ENCODE data around the gene TP53I3. TPM values are rescaled to one million over a fixed set of nuclear protein-coding genes. Genes with fewer than 3 reads are reported as not detected.

Gene TP53I3
- total RNA-seq, 2 donors from 2014 or later = 16.2 to 26.2 TPM

GRCh38 chr2:24040511-24040910 lies 44.1 kb downstream of the TP53I3 start:
- Histone ChIP-seq H3K36me3 (peaks cover 0 to 11% of the 10 kb centered on the region in 2 donors), H3K4me1 (replicated peaks) (no peaks in the 10 kb centered on the region), H3K27me3 (replicated peaks; ENCODE audit: insufficient read depth) (no peaks in the 10 kb centered on the region), H3K4me3 (no peak overlapping the region), H3K27ac (no peak overlapping the region), H3K9me3 (no peaks in the 10 kb centered on the region)
- DNase-seq (ENCODE audit: low spot score) = no peak
- WGBS = 99% methylated on average over 4 of the region's 4 CpGs
- intact Hi-C loops (cut with DNase I) = no loop called here
- no peak for TF ChIP-seq POLR2AphosphoS5 (IDR thresholded peaks at IDR 0.05)
- TF ChIP-seq POLR2A (IDR thresholded peaks at IDR 0.05) = no peak
- TF ChIP-seq CTCF (IDR thresholded peaks at IDR 0.05) = no peak

DNA sequence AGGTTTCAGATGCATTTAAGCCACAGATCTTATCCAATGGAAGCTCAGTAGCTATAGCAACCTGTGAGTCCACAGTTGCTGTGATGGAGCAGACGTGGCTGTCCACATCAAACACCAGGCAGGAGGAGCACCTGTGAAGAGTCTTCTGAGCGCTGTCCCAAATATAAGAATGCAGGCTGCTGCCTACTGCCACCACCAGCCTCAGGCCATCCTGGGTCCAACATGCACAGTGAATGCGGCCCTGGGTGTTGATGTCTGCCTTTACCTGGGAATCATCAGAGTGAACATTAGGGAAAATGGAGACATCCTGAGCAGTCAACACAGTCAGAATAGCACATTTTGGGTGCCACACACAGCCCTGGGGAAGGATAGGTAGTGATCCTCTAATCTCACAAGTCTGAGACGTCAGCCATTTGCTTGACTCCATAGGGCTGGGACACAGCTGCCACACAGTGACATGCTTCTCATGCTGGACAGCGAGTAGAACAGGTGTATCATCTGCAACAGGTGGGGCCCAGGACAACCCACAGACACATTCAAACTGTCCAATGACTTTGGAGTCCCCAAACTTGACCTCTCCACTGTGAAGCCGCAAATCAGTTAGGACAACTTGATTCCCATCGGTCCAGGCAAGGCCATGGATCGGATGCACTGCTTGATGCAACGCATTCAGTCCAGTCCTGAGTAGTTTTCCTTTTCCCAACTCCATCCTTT lies 45.7 kb downstream of the TP53I3 start:
- intact Hi-C loops (cut with DNase I) = no loop called here
- Histone ChIP-seq H3K4me3 (no peak overlapping the region), H3K27ac (no peak overlapping the region), H3K4me1 (replicated peaks) (no peaks in the 10 kb centered on the region), H3K36me3 (peaks cover 0 to 11% of the 10 kb centered on the region in 2 donors), H3K27me3 (replicated peaks; ENCODE audit: insufficient read depth) (no peaks in the 10 kb centered on the region), H3K9me3 (no peaks in the 10 kb centered on the region)
- TF ChIP-seq POLR2AphosphoS5 (IDR thresholded peaks at IDR 0.05) = no peak
- TF ChIP-seq POLR2A (IDR thresholded peaks at IDR 0.05) = no peak
- no peak for TF ChIP-seq CTCF (IDR thresholded peaks at IDR 0.05)
- WGBS = 93% methylated on average over 9 of the region's 9 CpGs
- no peak for DNase-seq (ENCODE audit: low spot score)

Small RNA genes within 50 kb of the gene (small RNA-seq; reads per million reads assigned to genes)
- 0 reads per million in 2 donors for gene RNU6-370P

Other genes starting within 250 kb of the TP53I3 start
- gene ATAD2B, start 157.7 kb downstream of the TP53I3 start, total RNA-seq = 10 to 100 TPM; 12.2 to 16.9 TPM
- 10 to 100 TPM in 1 of 2 donors, 1 to 10 TPM in 1; 9.7 to 19.2 TPM for gene UBXN2A, start 144.4 kb downstream of the TP53I3 start, total RNA-seq
- gene MFSD2B, start 74.7 kb downstream of the TP53I3 start, total RNA-seq = not detected
- 1 to 10 TPM; 6.3 to 7.2 TPM for gene WDCP, start 37.4 kb downstream of the TP53I3 start, total RNA-seq
- 1 to 10 TPM; 8.5 to 8.6 TPM for gene FKBP1B, start 35.1 kb downstream of the TP53I3 start, total RNA-seq
- gene SF3B6, start 8.5 kb downstream of the TP53I3 start, total RNA-seq = 10 to 100 TPM; 78.9 to 79.3 TPM
- gene PFN4, start 38.5 kb upstream of the TP53I3 start, total RNA-seq = 10 to 100 TPM in 1 of 2 donors, not detected in 1; 16.9 TPM
- 10 to 100 TPM; 17.7 to 20.6 TPM for gene FAM228B, start 38.6 kb upstream of the TP53I3 start, total RNA-seq
- gene FAM228A, start 90.2 kb upstream of the TP53I3 start, total RNA-seq = 1 to 10 TPM in 1 of 2 donors, under 1 TPM in 1; 0.55 to 4.8 TPM

Data from prostate gland (tissue), 2 donors.